A204.1 (cell line): ENCODE measurements around the gene MYH7.
"Not testable (repeated sequence)": the region's sequence is repeated elsewhere in the genome, so short reads cannot be mapped to it uniquely, and the experiment has no call there.

Experiments used
- FAIRE-seq: peaks from 2 replicates; lab custom pipeline; 2012; peaks lifted over from hg19 to GRCh38; lab: Jason Lieb, UNC

MYH7 gene

GRCh38 chr14:23406725-23407355 is 28.6 kb downstream of the MYH7 start:
- FAIRE-seq = no peak

- FAIRE-seq = no peak
Measured at GRCh38 chr14:23406244-23406643, 29.2 kb downstream of the MYH7 start.

GRCh38 chr14:23405516-23406025 is 29.9 kb downstream of the MYH7 start:
- no peak for FAIRE-seq

- no peak for FAIRE-seq
Measured at GRCh38 chr14:23405096-23405495, 30.4 kb downstream of the MYH7 start.

GRCh38 chr14:23404331-23404900 is 31.0 kb downstream of the MYH7 start:
- FAIRE-seq = no peak

- no peak for FAIRE-seq
Measured at GRCh38 chr14:23403908-23404307, 31.6 kb downstream of the MYH7 start.

GRCh38 chr14:23403139-23403438 is 32.4 kb downstream of the MYH7 start:
- no peak for FAIRE-seq

- FAIRE-seq = no peak
Measured at GRCh38 chr14:23402296-23403138, 32.9 kb downstream of the MYH7 start.

- FAIRE-seq = no peak
Measured at GRCh38 chr14:23401291-23401690, 34.2 kb downstream of the MYH7 start.

- FAIRE-seq = not testable (repeated sequence)
Measured at GRCh38 chr14:23400496-23401149, 34.8 kb downstream of the MYH7 start.

- no peak for FAIRE-seq
Measured at GRCh38 chr14:23399591-23399990, 35.9 kb downstream of the MYH7 start.

- FAIRE-seq = no peak
Measured at GRCh38 chr14:23399136-23399535, 36.3 kb downstream of the MYH7 start.

- FAIRE-seq = no peak
Measured at GRCh38 chr14:23398348-23398747, 37.1 kb downstream of the MYH7 start.

GRCh38 chr14:23396781-23397407 is 38.6 kb downstream of the MYH7 start:
- no peak for FAIRE-seq

GRCh38 chr14:23396126-23396525 is 39.3 kb downstream of the MYH7 start:
- FAIRE-seq = no peak

- FAIRE-seq = no peak
Measured at GRCh38 chr14:23392613-23393012, 42.8 kb downstream of the MYH7 start.

- FAIRE-seq = not testable (repeated sequence)
Measured at GRCh38 chr14:23389871-23390270, 45.6 kb downstream of the MYH7 start.

GRCh38 chr14:23389396-23389795 is 46.1 kb downstream of the MYH7 start:
- FAIRE-seq = no peak

- no peak for FAIRE-seq
Measured at GRCh38 chr14:23388996-23389395, 46.5 kb downstream of the MYH7 start.

GRCh38 chr14:23387916-23388882 is 47.3 kb downstream of the MYH7 start:
- FAIRE-seq = no peak

GRCh38 chr14:23386999-23387398 is 48.5 kb downstream of the MYH7 start:
- FAIRE-seq = no peak
